ENCODE measurements around the gene TMC1. TPM values are rescaled to one million over a fixed set of nuclear protein-coding genes. Genes with fewer than 3 reads are reported as not detected.
"Not testable (repeated sequence)": the region's sequence is repeated elsewhere in the genome, so short reads cannot be mapped to it uniquely, and the experiment has no call there.

Gene TMC1
- total and polyA plus RNA-seq, 12 donors: 0.01 to 0.67 (median 0.43) TPM; not detected in 6

DNA sequence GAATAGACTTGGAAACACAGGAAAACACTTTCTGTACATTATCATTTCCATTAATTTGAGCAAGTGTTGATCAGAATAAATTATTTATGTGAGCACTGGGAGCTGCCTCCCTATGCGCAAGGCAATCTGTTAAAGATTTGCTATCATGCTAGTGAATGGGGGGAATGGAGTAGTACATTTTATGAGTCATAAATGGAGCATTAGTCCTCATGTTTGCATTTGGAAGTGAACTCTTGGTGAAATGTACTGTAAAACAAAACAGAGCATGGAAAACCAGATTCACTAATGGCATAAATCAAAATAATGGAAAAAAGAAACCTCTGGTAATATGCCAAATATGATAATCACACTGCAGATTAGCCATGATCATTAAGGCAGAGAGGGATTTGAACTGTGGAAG is 40.5 kb upstream of the TMC1 start:
- 97 to 98% methylated on average over 1 of the region's 1 CpG for WGBS, 2 donors
- Histone ChIP-seq H3K4me1 (peaks cover 0 to 23% (median 13%) of the 10 kb centered on the region in 9 donors), H3K27me3 (no peaks in the 10 kb centered on the region), H3K4me3 (no peak overlapping the region), H3K36me3 (no peaks in the 10 kb centered on the region), H3K9me3 (no peaks in the 10 kb centered on the region), H3K27ac (no peak overlapping the region)
- intact Hi-C loops (cut with DNase I): no loop called here
- ATAC-seq (no peak), DNase-seq (no peak)
- TF ChIP-seq, protein P1, sequence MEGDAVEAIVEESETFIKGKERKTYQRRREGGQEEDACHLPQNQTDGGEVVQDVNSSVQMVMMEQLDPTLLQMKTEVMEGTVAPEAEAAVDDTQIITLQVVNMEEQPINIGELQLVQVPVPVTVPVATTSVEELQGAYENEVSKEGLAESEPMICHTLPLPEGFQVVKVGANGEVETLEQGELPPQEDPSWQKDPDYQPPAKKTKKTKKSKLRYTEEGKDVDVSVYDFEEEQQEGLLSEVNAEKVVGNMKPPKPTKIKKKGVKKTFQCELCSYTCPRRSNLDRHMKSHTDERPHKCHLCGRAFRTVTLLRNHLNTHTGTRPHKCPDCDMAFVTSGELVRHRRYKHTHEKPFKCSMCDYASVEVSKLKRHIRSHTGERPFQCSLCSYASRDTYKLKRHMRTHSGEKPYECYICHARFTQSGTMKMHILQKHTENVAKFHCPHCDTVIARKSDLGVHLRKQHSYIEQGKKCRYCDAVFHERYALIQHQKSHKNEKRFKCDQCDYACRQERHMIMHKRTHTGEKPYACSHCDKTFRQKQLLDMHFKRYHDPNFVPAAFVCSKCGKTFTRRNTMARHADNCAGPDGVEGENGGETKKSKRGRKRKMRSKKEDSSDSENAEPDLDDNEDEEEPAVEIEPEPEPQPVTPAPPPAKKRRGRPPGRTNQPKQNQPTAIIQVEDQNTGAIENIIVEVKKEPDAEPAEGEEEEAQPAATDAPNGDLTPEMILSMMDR (IDR thresholded peaks at IDR 0.05): no peak

DNA sequence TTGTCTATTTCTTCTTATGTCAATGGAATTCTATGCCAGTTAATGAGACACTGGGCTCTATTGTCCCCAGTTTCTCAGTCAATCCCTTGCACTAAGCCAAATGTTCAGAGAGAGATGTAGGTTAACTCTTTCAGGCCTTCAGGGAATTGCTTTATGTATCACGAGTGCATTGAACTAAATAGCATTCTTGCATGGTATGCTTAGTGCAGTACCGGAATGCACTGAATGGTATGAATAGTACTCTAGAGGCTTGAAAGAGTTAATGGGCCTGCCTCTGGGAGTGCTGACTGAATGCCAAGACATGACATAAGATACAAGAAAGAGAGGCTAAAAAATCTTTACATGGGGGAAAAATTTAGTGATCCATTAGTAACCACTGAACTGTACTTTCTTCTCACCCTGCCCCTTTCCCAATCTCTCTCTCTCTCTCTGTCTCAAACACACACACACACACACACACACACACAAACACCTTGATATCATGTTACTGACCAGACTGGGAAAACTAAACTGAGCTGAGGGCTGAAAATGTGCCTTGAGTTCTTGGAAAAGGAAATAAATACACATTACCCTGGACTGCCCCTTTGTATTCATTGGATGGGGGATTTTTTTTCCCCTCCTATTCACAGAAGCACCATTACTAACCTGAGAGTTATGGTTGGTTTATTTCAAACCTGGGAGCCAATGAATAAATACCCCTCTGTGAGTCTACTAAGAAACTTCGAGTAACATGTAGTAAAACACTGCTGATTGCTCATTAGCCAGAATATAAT is 35.4 kb upstream of the TMC1 start:
- ATAC-seq (no peak), DNase-seq (no peak)
- TF ChIP-seq, protein P1 (IDR thresholded peaks at IDR 0.05): no peak
- no peaks in the 10 kb centered on the region for H3K9me3 ChIP-seq
- 67 to 69% methylated on average over 3 of the region's 3 CpGs for WGBS, 2 donors
- no peaks in the 10 kb centered on the region for H3K4me1 ChIP-seq
- no peak overlapping the region for H3K4me3 ChIP-seq
- intact Hi-C loops (cut with DNase I): no loop called here
- no peaks in the 10 kb centered on the region for H3K27me3 ChIP-seq
- no peaks in the 10 kb centered on the region for H3K36me3 ChIP-seq
- no peak overlapping the region for H3K27ac ChIP-seq

DNA sequence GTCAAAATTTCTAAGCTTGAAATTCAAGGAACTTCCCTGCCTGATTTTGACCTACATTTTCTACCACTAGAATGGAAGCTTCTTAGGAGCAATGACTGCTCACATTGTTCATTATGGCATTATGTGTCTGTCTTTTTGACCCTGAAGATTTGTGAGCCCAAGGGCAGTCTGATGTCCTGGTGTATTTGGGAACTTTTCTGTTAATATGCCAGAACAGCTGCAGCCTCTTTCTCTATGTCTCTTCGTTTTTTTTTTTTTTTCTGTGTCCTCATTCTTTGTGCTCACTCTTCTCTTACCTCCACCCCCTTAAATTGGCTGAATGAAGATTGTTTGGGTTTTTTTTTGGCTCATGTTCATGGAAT is 34.8 kb upstream of the TMC1 start:
- TF ChIP-seq, protein P1 (IDR thresholded peaks at IDR 0.05): no peak
- no peaks in the 10 kb centered on the region for H3K36me3 ChIP-seq
- H3K4me3 ChIP-seq: no peak overlapping the region
- ATAC-seq: no peak
- no peaks in the 10 kb centered on the region for H3K9me3 ChIP-seq
- intact Hi-C loops (cut with DNase I): no loop called here
- H3K4me1 ChIP-seq: no peaks in the 10 kb centered on the region
- H3K27me3 ChIP-seq: no peaks in the 10 kb centered on the region
- DNase-seq: no peak
- no peak overlapping the region for H3K27ac ChIP-seq
- WGBS, 2 donors: 46 to 71% methylated on average over 1 of the region's 1 CpG

DNA sequence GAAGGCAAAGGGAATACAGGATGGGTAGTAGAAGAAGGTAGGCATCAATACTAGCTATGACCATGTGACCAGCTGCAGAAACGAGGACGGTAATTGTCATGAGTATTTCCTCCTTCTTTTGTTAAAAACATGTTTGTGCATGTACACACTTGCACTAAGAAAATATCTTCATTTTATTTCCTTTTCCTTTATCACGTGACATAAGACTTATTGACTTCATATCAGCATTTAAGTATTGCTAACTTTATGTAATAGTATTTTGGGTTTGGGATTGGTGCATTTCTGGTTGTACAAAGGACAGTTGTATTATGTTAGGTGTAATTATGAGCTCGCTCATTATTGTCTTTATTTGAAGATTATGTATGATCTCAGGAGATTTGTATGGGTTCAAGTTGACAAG is 33.7 kb upstream of the TMC1 start:
- ATAC-seq; H3K27me3 ChIP-seq; DNase-seq; H3K9me3 ChIP-seq; H3K4me1 ChIP-seq; H3K4me3 ChIP-seq; H3K36me3 ChIP-seq; intact Hi-C loops (cut with DNase I); H3K27ac ChIP-seq: not testable (repeated sequence)
- WGBS, 2 donors: 83% methylated on average over 4 of the region's 4 CpGs

DNA sequence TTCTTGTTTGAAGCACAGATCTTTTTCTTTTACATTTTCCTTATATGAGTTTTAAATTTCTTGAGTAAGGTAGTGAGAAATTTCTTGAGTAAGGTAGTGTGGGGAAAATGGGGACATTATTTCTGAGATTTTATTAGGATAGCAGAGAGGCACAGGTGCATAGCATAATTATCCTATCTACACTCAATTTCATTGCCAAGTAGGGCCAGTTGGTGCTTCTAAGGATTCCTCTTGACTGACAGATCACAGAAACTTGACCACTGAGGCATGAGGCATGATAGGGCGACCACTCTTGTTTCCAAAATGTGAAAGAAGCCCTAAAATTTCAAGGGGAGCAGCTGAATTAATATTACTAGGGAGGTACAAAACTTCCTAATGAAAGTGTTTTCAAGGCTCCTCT is 31.4 kb upstream of the TMC1 start:
- ATAC-seq (no peak), DNase-seq (no peak)
- Histone ChIP-seq H3K36me3 (no peaks in the 10 kb centered on the region), H3K9me3 (no peaks in the 10 kb centered on the region), H3K27ac (no peak overlapping the region), H3K4me1 (no peaks in the 10 kb centered on the region), H3K27me3 (no peaks in the 10 kb centered on the region), H3K4me3 (no peak overlapping the region)
- intact Hi-C loops (cut with DNase I): no loop called here
- TF ChIP-seq, protein P1 (IDR thresholded peaks at IDR 0.05): no peak
- WGBS, 2 donors: 100% methylated on average over 1 of the region's 1 CpG
